Left lung (tissue), 10 donors: ENCODE measurements around the gene HDAC4. TPM values are rescaled to one million over a fixed set of nuclear protein-coding genes. Genes with fewer than 3 reads are reported as not detected.
A peak's percentile ranks its signal among the peaks of the same experiment; 100 is the strongest.

ENCODE experiments used
- ATAC-seq: fragments of 200-7000 bp; cut with Tn5 transposase; one replicate; pipeline ENCODE4 v1.9.1; 2020; ENCODE audit warnings: moderate library complexity
- DNase-seq, 4 donors: peaks; one replicate each; pipeline ENCODE4 v3.0.0-alpha.2; 2013 to 2020
- H3K27ac ChIP-seq, 2 donors: fragments of 200-600 bp; sonication (generic) in 1 of 2; one replicate each; pipeline versions ENCODE4 v1.5.0 to v1.8.0; 2020 to 2021
- H3K27me3 ChIP-seq, 2 donors: fragments of 200-600 bp; sonication (generic) in 1 of 2; one replicate each; pipeline versions ENCODE4 v1.5.0 to v1.8.0; 2020 to 2021
- H3K36me3 ChIP-seq, 2 donors: fragments of 200-600 bp; sonication (generic) in 1 of 2; one replicate each; pipeline versions ENCODE4 v1.5.0 to v1.8.0; 2020 to 2021
- H3K4me1 ChIP-seq, 2 donors: fragments of 200-600 bp; one replicate each; pipeline ENCODE4 v1.8.0; 2021
- H3K4me3 ChIP-seq, 2 donors: fragments of 200-600 bp; sonication (generic) in 1 of 2; one replicate each; pipeline versions ENCODE4 v1.5.0 to v1.8.0; 2020 to 2021; ENCODE audit warnings: mild to moderate bottlenecking in 1 of 2
- H3K9me3 ChIP-seq, 2 donors: fragments of 200-600 bp; sonication (generic) in 1 of 2; one replicate each; pipeline versions ENCODE4 v1.5.0 to v1.8.0; 2020 to 2021
- intact Hi-C, 2 donors: fragments of 100-400 bp; cut with DNase I; formaldehyde crosslinking; loops; one replicate each; pipeline versions ENCODE4 v1.11.2 to v1.14.2; 2022
- polyA plus RNA-seq, 6 donors: library from polyadenylated mRNA; unstranded; fragments of 120-200 nt; gene quantifications; one replicate each; pipeline ENCODE4 v1.2.1, GENCODE V29; 2013; ENCODE audit not compliant: insufficient read length in 6 of 6
- total RNA-seq, 2 donors: library from RNA; stranded (reverse); fragmentation: NEBNext Ultra II Directional; extraction: Animal tissue kit (Norgen Biotek cat#: 25700); gene quantifications; one replicate each; pipeline ENCODE4 v1.2.1, GENCODE V29; 2021
- TF ChIP-seq, protein P1 (sequence below), 2 donors: fragments of 200-600 bp; sonication (generic) in 1 of 2; IDR thresholded peaks; one replicate each; pipeline versions ENCODE4 v1.5.0 to v1.8.0; 2021; ENCODE audit warnings: antibody characterized with exemption in 2 of 2
- donor health status: DM: no; HTN: yes; CAD: no.
- donor health status: DM: no; HTN: no; CAD: no.

HDAC4 gene
- total and polyA plus RNA-seq, 8 donors, result 9.9 to 36.8 (median 12.8) TPM

DNA sequence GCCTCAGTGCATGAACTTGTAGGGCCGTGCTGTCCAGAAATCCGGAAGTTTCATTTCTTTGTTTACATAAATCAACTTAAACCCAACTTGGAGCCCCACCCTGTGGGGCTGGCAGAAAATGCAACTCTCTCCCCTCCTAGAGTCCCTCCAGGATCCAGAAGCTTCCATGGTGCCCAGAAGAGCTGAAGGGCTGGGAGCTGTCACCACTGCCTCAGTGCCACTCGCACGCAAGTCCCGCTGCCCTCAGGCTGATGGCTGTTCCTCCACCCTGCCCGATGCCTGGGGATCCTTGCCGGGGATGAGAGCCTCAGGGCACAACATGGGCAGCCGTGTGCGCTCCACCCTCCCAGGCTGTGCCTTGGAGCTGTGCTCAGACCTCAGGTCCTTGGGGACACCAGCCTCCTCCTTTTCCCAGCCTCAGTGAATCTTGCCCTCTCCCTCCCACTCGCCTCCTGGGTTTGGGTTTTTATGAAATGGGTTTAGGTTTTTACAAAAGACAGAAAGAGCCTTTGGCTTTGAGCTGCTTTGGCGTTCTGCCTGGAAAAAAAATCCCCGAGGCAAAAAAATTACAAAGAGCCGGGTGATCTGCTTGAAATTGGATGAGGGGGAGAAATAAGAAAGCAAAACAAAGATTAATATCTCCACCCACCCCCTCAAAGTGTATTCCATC lies 397.7 kb downstream of the HDAC4 start:
- ATAC-seq (peak; percentile 55), DNase-seq (peak in 2 of 4 donors; percentile 35 to 73)
- Histone ChIP-seq H3K27me3 (peaks cover 0 to 48% of the 10 kb centered on the region in 2 donors), H3K36me3 (no peaks in the 10 kb centered on the region), H3K9me3 (peaks cover 0 to 1% of the 10 kb centered on the region in 2 donors), H3K4me1 (no peaks in the 10 kb centered on the region), H3K4me3 (no peak overlapping the region), H3K27ac (peak overlapping the region in 1 of 2 donors; percentile 72)
- TF ChIP-seq, protein P1, sequence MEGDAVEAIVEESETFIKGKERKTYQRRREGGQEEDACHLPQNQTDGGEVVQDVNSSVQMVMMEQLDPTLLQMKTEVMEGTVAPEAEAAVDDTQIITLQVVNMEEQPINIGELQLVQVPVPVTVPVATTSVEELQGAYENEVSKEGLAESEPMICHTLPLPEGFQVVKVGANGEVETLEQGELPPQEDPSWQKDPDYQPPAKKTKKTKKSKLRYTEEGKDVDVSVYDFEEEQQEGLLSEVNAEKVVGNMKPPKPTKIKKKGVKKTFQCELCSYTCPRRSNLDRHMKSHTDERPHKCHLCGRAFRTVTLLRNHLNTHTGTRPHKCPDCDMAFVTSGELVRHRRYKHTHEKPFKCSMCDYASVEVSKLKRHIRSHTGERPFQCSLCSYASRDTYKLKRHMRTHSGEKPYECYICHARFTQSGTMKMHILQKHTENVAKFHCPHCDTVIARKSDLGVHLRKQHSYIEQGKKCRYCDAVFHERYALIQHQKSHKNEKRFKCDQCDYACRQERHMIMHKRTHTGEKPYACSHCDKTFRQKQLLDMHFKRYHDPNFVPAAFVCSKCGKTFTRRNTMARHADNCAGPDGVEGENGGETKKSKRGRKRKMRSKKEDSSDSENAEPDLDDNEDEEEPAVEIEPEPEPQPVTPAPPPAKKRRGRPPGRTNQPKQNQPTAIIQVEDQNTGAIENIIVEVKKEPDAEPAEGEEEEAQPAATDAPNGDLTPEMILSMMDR (IDR thresholded peaks at IDR 0.05), result no peak
- intact Hi-C loops, result no loop called here

DNA sequence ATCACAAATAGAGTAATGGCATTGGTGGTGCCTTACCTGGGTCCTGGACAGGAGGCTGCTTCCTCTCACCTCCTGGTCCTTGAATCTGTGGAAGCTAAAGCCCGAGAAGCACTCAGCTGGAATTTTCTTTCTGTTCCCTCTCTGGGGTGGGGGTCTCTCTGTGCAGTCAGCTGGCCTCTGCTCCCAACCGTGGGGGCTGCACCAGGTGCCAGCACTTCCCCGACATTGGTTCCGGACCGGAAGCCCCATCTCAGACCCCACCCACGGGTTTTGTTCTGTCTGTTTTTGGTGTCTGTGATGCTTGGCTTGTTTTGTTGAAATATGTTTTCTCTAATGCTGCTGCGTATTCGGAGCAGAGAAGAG lies 398.2 kb downstream of the HDAC4 start:
- ATAC-seq (no peak), DNase-seq (no peak)
- intact Hi-C loops, result no loop called here
- peak overlapping the region in 1 of 2 donors; percentile 72 for H3K27ac ChIP-seq
- peaks cover 0 to 1% of the 10 kb centered on the region in 2 donors for H3K9me3 ChIP-seq
- H3K4me3 ChIP-seq, result no peak overlapping the region
- H3K27me3 ChIP-seq, result peaks cover 0 to 43% of the 10 kb centered on the region in 2 donors
- H3K36me3 ChIP-seq, result no peaks in the 10 kb centered on the region
- TF ChIP-seq, protein P1 (IDR thresholded peaks at IDR 0.05), result no peak
- no peaks in the 10 kb centered on the region for H3K4me1 ChIP-seq

DNA sequence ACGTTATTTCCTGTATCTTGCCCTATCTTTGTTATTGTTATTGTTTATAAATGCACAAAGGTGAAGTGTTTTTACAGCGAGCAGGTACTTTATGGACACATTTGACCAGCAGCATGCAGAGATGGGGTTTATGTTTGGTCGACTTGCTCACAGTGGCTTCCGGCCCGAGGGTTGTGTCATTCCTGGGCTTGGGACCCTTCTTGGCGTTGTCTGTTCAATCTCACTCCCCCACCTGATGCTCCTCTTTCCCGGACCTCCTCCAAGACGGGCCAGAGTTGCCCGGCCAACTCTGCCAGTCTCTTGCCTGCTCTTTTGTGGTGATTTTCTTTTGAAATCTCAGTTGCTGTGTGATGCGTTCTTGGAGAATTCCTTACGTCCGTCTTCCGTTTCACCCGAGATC lies 399.0 kb downstream of the HDAC4 start:
- ATAC-seq, result no peak
- TF ChIP-seq, protein P1 (IDR thresholded peaks at IDR 0.05), result no peak
- intact Hi-C loops, result no loop called here
- Histone ChIP-seq H3K4me3 (no peak overlapping the region), H3K9me3 (peaks cover 0 to 1% of the 10 kb centered on the region in 2 donors), H3K4me1 (no peaks in the 10 kb centered on the region), H3K27ac (no peak overlapping the region), H3K36me3 (no peaks in the 10 kb centered on the region), H3K27me3 (peaks cover 0 to 48% of the 10 kb centered on the region in 2 donors)
- no peak for DNase-seq

DNA sequence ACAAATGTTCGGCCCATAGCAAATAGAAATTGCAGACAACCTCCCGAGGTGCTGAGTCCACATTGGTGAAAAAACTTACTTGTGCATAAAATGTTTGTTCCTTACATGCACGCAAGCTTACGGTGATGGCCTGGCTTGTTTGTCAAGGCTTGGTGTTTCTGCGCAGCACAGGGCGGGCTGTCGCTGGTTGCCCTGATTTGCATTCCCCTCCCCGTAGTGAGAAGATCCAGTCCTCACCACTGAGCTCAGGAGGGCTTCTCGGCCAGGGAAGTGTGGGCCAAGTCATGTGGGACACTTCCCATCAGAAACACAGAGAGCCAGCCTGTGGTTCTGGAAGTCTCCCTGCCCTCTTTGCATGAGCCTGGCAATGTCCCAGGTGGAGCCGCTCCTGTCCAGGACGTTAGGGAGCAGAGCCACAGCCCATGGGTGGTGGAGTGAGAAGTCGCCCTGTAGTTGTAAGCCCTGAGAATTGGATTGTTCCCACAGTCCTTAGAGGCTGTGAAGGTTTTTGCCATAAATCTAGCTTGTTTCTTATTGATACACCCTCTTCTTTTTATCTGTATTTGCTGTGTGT lies 400.2 kb downstream of the HDAC4 start:
- Histone ChIP-seq H3K27ac (no peak overlapping the region), H3K9me3 (peaks cover 0 to 1% of the 10 kb centered on the region in 2 donors), H3K36me3 (no peaks in the 10 kb centered on the region), H3K4me3 (no peak overlapping the region), H3K4me1 (no peaks in the 10 kb centered on the region), H3K27me3 (peaks cover 0 to 47% of the 10 kb centered on the region in 2 donors)
- intact Hi-C loops, result no loop called here
- TF ChIP-seq, protein P1 (IDR thresholded peaks at IDR 0.05), result no peak
- DNase-seq (no peak), ATAC-seq (no peak)

DNA sequence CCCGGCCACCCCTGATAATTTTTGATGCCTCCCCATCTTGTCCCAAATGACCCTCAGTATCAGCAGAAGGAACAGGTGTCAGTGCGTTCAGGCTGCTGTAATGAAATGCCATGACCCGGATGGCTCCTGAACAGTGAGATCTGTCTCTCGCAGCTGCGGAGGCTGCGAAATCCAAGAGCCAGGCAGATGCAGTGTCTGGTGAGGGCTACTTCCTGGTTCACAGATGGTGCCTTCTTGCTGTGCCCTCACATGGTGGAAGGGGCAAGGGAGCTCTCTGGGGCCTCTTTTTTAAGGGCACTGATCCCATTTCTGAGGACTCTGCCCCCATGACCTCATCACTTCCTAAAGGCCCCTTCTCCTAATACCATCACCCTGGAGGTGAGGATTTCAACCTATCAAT lies 400.7 kb downstream of the HDAC4 start:
- TF ChIP-seq, protein P1 (IDR thresholded peaks at IDR 0.05), result no peak
- ATAC-seq, result no peak

More for the DNA sequence above, 400.7 kb downstream of the HDAC4 start:
- no peak for DNase-seq
- no peak overlapping the region for H3K27ac ChIP-seq
- no peaks in the 10 kb centered on the region for H3K4me1 ChIP-seq
- peaks cover 0 to 5% of the 10 kb centered on the region in 2 donors for H3K9me3 ChIP-seq
- H3K36me3 ChIP-seq, result no peaks in the 10 kb centered on the region
- H3K4me3 ChIP-seq, result no peak overlapping the region
- H3K27me3 ChIP-seq, result peaks cover 0 to 42% of the 10 kb centered on the region in 2 donors
- intact Hi-C loops, result no loop called here
